ENCODE results near the gene PLA2G12A. TPM values are rescaled to one million over a fixed set of nuclear protein-coding genes. Genes with fewer than 3 reads are reported as not detected.

Gene PLA2G12A
- total RNA-seq (2014; rRNA removed; shearing (Covaris generic)) = 41.3 and 49.2 TPM in 2 replicates

DNA sequence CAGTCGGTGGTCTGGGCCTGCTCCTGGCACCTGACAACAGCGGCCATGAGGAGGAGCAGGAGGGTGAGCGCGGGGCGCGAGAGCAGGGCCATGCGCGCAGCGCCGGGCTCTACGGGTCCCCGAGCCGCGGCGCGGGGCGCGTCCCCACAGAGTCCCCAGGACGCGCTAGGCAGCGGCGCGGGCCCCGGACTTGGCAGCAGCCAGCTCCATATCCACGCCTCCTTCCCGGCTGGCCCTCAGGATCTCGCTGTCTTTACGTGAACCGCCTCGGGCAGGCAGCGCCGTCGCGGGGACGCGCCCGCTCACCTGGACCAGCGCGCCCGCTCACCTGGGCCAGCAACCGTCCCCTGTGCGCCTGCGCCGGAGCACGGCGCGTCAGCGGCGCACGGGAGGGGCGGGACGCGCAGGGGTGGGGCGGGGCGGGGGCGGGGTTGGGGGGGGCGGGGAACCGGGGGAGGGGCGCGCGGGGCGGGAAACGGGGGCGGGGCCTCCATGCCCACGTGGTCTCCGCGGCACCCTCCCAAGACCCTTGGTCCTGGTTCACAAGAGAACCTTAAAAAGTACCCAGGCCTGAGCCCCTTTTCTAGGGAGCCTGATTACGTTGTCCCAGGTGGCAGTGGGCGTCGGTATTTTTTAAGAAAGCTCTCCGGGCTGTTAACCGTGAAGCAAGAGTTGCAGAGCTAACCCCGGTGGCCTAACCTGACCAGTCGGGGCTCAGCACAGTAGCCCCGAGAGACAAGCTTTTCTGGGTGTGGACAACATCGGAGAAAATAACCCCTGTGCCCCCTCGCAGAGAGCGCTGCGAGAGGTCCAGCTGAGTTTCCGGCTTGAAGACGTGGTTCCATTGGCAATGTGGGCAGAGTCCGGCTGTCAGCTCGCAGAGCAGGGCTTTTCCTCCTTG is at the start of gene PLA2G12A:
Gene PLA2G12A, minus strand, starts transcription at position 353 of the 901 bp plus-strand sequence. Its CDS starts 261 bp downstream, at position 92.
- DNase-seq = peak; percentile 95
- Histone ChIP-seq H3K36me3 (replicated peaks; ENCODE audit: control insufficient read depth, insufficient read depth, low read length) (no peaks in the 10 kb centered on the region; the same call in 1 of the 2 replicates), H3K4me3 (ENCODE audit: insufficient read depth, low read depth, low read length) (peak within 1 kb of the TSS; percentile 89)

GRCh38 chr4:109764789-109765402 is 35.0 kb upstream of the PLA2G12A start:
- no peak overlapping the region for H3K4me3 ChIP-seq (ENCODE audit: insufficient read depth, low read depth, low read length)
- DNase-seq = no peak
- no peaks in the 10 kb centered on the region for H3K36me3 ChIP-seq (replicated peaks; ENCODE audit: control insufficient read depth, insufficient read depth, low read length)
- H3K27me3 ChIP-seq (ENCODE audit: control insufficient read depth, insufficient read depth, low read length) = no peaks in the 10 kb centered on the region

More for the DNA sequence above, at the start of gene PLA2G12A:
- no peaks in the 10 kb centered on the region for H3K27me3 ChIP-seq (ENCODE audit: control insufficient read depth, insufficient read depth, low read length)

DNA sequence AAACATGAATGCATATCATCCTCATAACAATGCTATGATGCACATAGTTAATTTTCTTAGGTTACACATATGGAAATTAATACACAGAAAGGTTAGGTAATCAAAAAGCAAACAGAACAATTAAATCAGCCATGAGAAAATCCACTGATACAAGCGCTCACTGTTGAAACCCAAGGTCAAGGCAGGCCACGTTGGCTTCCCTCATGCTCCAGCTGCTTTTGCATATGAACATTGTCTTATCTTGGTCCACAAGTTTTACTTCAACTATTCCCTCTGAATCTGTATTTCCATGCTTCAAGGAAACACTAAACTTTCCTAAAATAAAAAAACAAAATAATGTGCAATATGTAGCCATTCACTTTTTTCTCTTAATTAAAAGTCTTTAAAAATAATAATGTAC is 34.5 kb upstream of the PLA2G12A start:
- Histone ChIP-seq H3K27me3 (ENCODE audit: control insufficient read depth, insufficient read depth, low read length) (no peaks in the 10 kb centered on the region), H3K36me3 (replicated peaks; ENCODE audit: control insufficient read depth, insufficient read depth, low read length) (no peaks in the 10 kb centered on the region), H3K4me3 (ENCODE audit: insufficient read depth, low read depth, low read length) (no peak overlapping the region)
- no peak for DNase-seq

DNA sequence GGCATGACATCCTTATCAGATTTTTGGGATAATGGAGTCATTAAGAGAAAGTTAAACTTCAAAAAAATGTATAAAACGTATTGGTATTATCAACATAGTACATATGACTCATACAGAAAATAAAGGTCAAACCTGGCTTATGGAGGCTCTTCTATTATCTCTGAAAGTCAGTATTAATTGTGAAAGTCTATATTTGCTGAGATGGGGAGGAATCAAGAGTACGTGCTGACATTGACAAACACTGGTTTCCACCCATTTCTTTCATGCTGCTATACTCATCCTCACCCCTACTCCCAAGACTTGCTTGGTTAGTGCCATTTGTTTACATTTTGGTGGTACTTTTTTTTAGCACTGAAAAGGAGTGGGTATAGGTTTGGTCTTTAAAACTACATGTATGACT is 30.8 kb upstream of the PLA2G12A start:
- no peak for DNase-seq
- Histone ChIP-seq H3K36me3 (replicated peaks; ENCODE audit: control insufficient read depth, insufficient read depth, low read length) (no peaks in the 10 kb centered on the region), H3K4me3 (ENCODE audit: insufficient read depth, low read depth, low read length) (no peak overlapping the region), H3K27me3 (ENCODE audit: control insufficient read depth, insufficient read depth, low read length) (no peaks in the 10 kb centered on the region)

DNA sequence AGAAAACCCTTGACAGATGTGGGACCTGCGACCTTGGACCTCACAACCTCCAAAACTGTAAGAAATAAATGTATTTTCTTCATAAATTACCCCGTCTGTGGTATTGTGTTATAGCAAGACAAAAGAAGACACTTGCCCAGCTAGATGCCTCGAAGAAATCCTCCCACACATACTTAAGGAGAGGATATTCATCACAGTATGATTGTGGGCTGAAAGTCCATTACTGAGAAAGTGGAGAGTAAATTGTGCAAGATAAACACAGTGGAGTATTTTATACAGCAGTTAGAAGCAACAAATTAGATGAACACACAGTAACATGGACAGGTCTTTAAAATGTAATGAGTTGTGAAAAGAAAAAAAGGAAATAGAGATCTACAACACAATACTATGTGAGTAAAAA is 25.8 kb upstream of the PLA2G12A start:
- DNase-seq = no peak
- no peak overlapping the region for H3K4me3 ChIP-seq (ENCODE audit: insufficient read depth, low read depth, low read length)
- H3K27me3 ChIP-seq (ENCODE audit: control insufficient read depth, insufficient read depth, low read length) = no peaks in the 10 kb centered on the region
- no peaks in the 10 kb centered on the region for H3K36me3 ChIP-seq (replicated peaks; ENCODE audit: control insufficient read depth, insufficient read depth, low read length)

DNA sequence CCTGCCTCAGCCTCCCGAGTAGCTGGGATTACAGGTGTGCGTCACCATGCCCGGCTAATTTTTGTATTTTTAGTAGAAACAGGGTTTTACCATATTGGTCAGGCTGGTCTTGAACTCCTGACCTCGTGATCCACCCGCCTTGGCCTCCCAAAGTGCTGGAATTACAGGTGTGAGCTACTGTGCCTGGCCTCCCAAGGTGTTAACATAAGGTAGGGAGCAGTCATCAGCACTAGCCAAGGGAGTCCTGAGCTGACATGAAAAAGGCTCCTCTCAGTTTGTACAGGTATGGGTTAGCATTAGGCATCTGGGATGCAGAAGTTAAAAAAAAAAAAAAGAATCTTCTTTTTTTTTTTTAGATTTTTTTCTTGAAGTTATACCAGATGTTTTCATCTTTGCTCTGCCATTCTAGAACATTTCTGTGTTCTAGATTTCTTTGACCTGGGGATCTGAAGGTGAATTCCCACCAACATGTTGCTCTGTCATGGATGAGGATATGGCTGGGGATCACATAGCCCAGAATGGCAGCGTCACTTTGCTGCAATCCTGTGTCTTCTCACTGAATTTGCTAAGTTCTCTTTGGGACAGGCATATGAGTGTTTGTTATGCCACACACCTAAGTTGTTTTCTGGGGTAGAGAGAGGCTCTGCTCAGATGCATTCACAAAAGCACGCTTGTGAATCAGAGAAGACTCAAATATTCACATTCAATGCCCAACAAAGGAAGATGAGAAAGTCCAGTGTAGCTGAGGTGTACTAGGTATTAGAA is 24.4 kb upstream of the PLA2G12A start:
- no peaks in the 10 kb centered on the region for H3K36me3 ChIP-seq (replicated peaks; ENCODE audit: control insufficient read depth, insufficient read depth, low read length)
- no peak for DNase-seq
- no peak overlapping the region for H3K4me3 ChIP-seq (ENCODE audit: insufficient read depth, low read depth, low read length)
- H3K27me3 ChIP-seq (ENCODE audit: control insufficient read depth, insufficient read depth, low read length) = no peaks in the 10 kb centered on the region

DNA sequence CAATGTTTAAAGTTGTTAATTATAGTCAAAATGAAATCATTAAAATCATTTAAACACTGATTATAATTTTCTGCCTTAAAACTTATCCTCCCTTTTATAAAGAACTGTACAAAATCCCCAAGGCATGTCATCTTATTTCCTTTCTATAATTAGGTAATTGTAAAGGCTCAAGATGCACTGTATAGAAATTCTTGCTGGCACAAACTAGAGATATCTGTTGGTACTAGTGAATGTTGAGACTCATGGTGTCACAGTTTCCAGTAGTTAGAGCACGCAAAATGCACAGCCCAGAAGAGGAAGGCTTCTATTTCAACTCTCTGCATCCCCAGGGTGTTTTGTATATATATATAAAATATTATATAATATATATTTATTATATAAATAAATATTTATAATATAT is 22.7 kb upstream of the PLA2G12A start:
- no peak overlapping the region for H3K4me3 ChIP-seq (ENCODE audit: insufficient read depth, low read depth, low read length)
- H3K36me3 ChIP-seq (replicated peaks; ENCODE audit: control insufficient read depth, insufficient read depth, low read length) = no peaks in the 10 kb centered on the region
- H3K27me3 ChIP-seq (ENCODE audit: control insufficient read depth, insufficient read depth, low read length) = no peaks in the 10 kb centered on the region
- DNase-seq = no peak

DNA sequence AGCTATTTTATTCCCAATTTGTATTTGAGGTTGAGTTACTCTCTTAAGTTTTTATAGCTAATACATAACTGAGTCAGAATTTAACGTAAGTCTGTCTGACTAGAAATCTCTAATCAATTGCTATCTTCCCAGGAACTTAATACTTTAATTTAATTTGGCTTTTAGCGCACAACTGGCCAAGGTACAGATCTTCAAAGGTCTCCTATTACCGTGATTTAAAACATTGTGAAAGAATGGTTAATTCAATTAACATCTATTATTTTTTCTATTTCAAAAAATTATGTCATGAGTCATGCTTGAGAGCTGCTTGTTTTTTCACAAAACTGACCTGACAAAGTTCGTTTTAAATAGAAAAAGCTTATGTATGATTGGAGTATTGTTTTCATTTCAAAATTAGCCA is 22.0 kb upstream of the PLA2G12A start:
- Histone ChIP-seq H3K36me3 (replicated peaks; ENCODE audit: control insufficient read depth, insufficient read depth, low read length) (no peaks in the 10 kb centered on the region), H3K27me3 (ENCODE audit: control insufficient read depth, insufficient read depth, low read length) (no peaks in the 10 kb centered on the region), H3K4me3 (ENCODE audit: insufficient read depth, low read depth, low read length) (no peak overlapping the region)
- DNase-seq = no peak

- no peak for DNase-seq
- Histone ChIP-seq H3K36me3 (replicated peaks; ENCODE audit: control insufficient read depth, insufficient read depth, low read length) (no peaks in the 10 kb centered on the region), H3K27me3 (ENCODE audit: control insufficient read depth, insufficient read depth, low read length) (no peaks in the 10 kb centered on the region), H3K4me3 (ENCODE audit: insufficient read depth, low read depth, low read length) (no peak overlapping the region)
Measured at GRCh38 chr4:109750652-109751244, 20.9 kb upstream of the PLA2G12A start.

GRCh38 chr4:109749388-109750082 is 19.7 kb upstream of the PLA2G12A start:
- Histone ChIP-seq H3K4me3 (ENCODE audit: insufficient read depth, low read depth, low read length) (no peak overlapping the region), H3K27me3 (ENCODE audit: control insufficient read depth, insufficient read depth, low read length) (no peaks in the 10 kb centered on the region), H3K36me3 (replicated peaks; ENCODE audit: control insufficient read depth, insufficient read depth, low read length) (no peaks in the 10 kb centered on the region)
- DNase-seq = no peak

DNA sequence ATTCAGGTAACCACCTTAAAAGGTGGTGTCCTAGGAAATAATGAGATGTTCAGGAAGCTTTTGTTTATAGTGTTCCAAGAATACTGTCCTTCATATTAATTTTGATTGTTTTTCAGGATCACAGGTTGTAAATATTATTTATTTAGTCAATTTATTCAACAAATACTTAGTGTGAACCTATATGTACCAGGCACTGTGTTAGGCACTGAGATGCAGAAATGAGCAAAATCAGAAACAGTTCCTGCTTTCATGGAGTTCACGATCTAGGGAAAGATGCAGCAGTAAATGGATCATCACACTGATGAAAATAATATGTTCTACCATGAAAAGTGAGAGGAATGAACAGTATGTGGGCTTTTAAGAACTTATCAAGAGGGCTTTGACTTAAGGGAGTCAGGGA is 18.2 kb upstream of the PLA2G12A start:
- no peak for DNase-seq
- no peaks in the 10 kb centered on the region for H3K27me3 ChIP-seq (ENCODE audit: control insufficient read depth, insufficient read depth, low read length)
- no peak overlapping the region for H3K4me3 ChIP-seq (ENCODE audit: insufficient read depth, low read depth, low read length)
- H3K36me3 ChIP-seq (replicated peaks; ENCODE audit: control insufficient read depth, insufficient read depth, low read length) = no peaks in the 10 kb centered on the region

GRCh38 chr4:109746728-109747127 is 16.9 kb upstream of the PLA2G12A start:
- H3K36me3 ChIP-seq (replicated peaks; ENCODE audit: control insufficient read depth, insufficient read depth, low read length) = no peaks in the 10 kb centered on the region
- no peak overlapping the region for H3K4me3 ChIP-seq (ENCODE audit: insufficient read depth, low read depth, low read length)
- no peaks in the 10 kb centered on the region for H3K27me3 ChIP-seq (ENCODE audit: control insufficient read depth, insufficient read depth, low read length)
- no peak for DNase-seq

DNA sequence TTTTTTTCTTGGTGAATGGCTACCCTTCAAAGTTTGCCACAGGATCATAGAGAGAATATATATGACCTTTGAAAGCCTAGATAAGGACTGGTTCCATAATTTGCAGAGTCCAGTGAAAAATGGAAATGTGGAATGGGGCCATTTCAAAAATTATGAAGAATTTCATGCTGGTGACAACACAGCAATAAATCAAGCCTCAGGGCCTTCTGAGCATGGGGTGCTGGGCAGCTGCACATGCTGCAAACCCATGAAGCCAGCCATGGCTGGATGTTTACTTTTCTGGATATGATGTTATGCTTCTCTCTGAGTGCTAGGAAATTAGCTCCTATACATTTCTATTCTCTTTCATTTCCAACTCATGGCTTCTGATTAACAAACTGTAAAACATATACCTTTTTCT is 16.0 kb upstream of the PLA2G12A start:
- no peak for DNase-seq
- Histone ChIP-seq H3K27me3 (ENCODE audit: control insufficient read depth, insufficient read depth, low read length) (no peaks in the 10 kb centered on the region), H3K36me3 (replicated peaks; ENCODE audit: control insufficient read depth, insufficient read depth, low read length) (no peaks in the 10 kb centered on the region), H3K4me3 (ENCODE audit: insufficient read depth, low read depth, low read length) (no peak overlapping the region)

- Histone ChIP-seq H3K4me3 (ENCODE audit: insufficient read depth, low read depth, low read length) (no peak overlapping the region), H3K27me3 (ENCODE audit: control insufficient read depth, insufficient read depth, low read length) (no peaks in the 10 kb centered on the region), H3K36me3 (replicated peaks; ENCODE audit: control insufficient read depth, insufficient read depth, low read length) (no peaks in the 10 kb centered on the region)
- no peak for DNase-seq
Measured at GRCh38 chr4:109739547-109739946, 9.7 kb upstream of the PLA2G12A start.

Measured in H7 (cell line).